ENCODE results near the gene SETD3.

DNA sequence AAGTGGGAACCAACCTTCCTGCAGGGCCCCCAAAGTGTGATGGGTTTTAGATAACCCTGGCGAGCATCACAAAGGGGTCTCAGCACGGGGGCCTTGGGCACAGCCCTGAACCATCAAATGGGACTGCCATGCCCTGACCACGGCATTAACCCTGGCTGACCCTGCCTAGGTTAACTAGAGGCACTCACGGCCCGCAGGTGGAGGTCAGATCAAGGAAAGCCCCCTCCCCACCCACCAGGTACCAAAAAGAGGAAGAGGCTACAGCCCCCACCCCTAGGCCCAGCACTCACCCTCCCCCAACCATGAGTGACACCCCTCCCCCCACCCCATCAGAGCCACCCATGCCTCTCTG, 43.0 kb upstream of the SETD3 start:
- TF ChIP-seq EZH2 (IDR thresholded peaks at IDR 0.05; ENCODE audit: insufficient read depth, poor library complexity, severe bottlenecking), result no peak
- TF ChIP-seq EZH2phosphoT487 (IDR thresholded peaks at IDR 0.05; ENCODE audit: insufficient read depth, low read depth), result no peak

Measured in GM23248 (cell line).